HepG2 (cell line): ENCODE data around the gene TANGO6. TPM values are rescaled to one million over a fixed set of nuclear protein-coding genes. Genes with fewer than 3 reads are reported as not detected.

ENCODE experiments used
- ARNT ChIP-seq: fragments of 450-650 bp; IDR thresholded peaks from 2 replicates; pipeline ENCODE4 v1.6.1; 2017
- BCL6 ChIP-seq: IDR thresholded peaks from 2 replicates; pipeline ENCODE4 v1.6.1; 2016; ENCODE audit warnings: missing genetic modification reagents, missing compliant biosample characterization
- ELF1 ChIP-seq: sonication (generic); formaldehyde crosslinking; IDR thresholded peaks from 2 replicates; pipeline ENCODE4 v1.4.0; 2020; ENCODE audit warnings: missing genetic modification reagents
- EZH2 ChIP-seq: conservative IDR thresholded peaks from 2 replicates; pipeline ENCODE4 v1.6.1; 2012; ENCODE audit warnings: mild to moderate bottlenecking, low read depth, low read length, moderate library complexity
- HNF4G ChIP-seq, 2 experiments: sonication (generic) in 1 of 2; formaldehyde crosslinking in 1 of 2; IDR thresholded peaks; 2 replicates each; pipeline versions ENCODE4 v1.4.0 to v1.6.1; 2011 to 2020; ENCODE audit warnings: borderline replicate concordance in 2 of 2, low read depth in 2 of 2, mild to moderate bottlenecking in 2 of 2, low read length in 1 of 2, missing genetic modification reagents in 1 of 2, moderate library complexity in 1 of 2
- HNRNPK ChIP-seq: fragments of 200-400 bp; formaldehyde crosslinking; IDR thresholded peaks from 2 replicates; pipeline ENCODE4 v1.6.1; 2018; ENCODE audit warnings: low read length, low read depth, moderate library complexity, mild to moderate bottlenecking; ENCODE audit not compliant: poor library complexity, severe bottlenecking
- HNRNPUL1 ChIP-seq: fragments of 200-400 bp; formaldehyde crosslinking; IDR thresholded peaks from 2 replicates; pipeline ENCODE4 v1.6.1; 2017; ENCODE audit warnings: low read depth, mild to moderate bottlenecking, low read length, moderate library complexity
- KLF13 ChIP-seq: sonication (generic); formaldehyde crosslinking; IDR thresholded peaks from 2 replicates; pipeline ENCODE4 v1.4.0; 2020; ENCODE audit warnings: mild to moderate bottlenecking, missing genetic modification reagents
- MEF2D ChIP-seq: sonication (generic); formaldehyde crosslinking; IDR thresholded peaks from 2 replicates; pipeline ENCODE4 v1.5.1; 2020; ENCODE audit warnings: mild to moderate bottlenecking, missing genetic modification reagents
- MEIS2 ChIP-seq: sonication (generic); formaldehyde crosslinking; IDR thresholded peaks from 2 replicates; pipeline ENCODE4 v1.9.0; 2021; ENCODE audit warnings: mild to moderate bottlenecking, missing genetic modification reagents
- MTF1 ChIP-seq: sonication (generic); formaldehyde crosslinking; IDR thresholded peaks from 2 replicates; pipeline ENCODE4 v1.5.0; 2020; ENCODE audit warnings: missing genetic modification reagents
- NR2C2 ChIP-seq: sonication (generic); formaldehyde crosslinking; IDR thresholded peaks from 2 replicates; pipeline ENCODE4 v1.4.0; 2020; ENCODE audit warnings: missing genetic modification reagents, mild to moderate bottlenecking, moderate library complexity, borderline replicate concordance
- PITX1 ChIP-seq: sonication (generic); formaldehyde crosslinking; IDR thresholded peaks from 2 replicates; pipeline ENCODE4 v1.5.1; 2020; ENCODE audit warnings: mild to moderate bottlenecking, missing genetic modification reagents
- RARG ChIP-seq: sonication (generic); formaldehyde crosslinking; IDR thresholded peaks from 2 replicates; pipeline ENCODE4 v1.4.0; 2020; ENCODE audit warnings: low read depth, mild to moderate bottlenecking, missing genetic modification reagents
- SIX1 ChIP-seq: sonication (generic); formaldehyde crosslinking; IDR thresholded peaks from 2 replicates; pipeline ENCODE4 v1.4.0; 2020; ENCODE audit warnings: missing genetic modification reagents, borderline replicate concordance
- SPEN ChIP-seq: sonication (generic); formaldehyde crosslinking; IDR thresholded peaks from 2 replicates; pipeline ENCODE4 v1.5.1; 2020; ENCODE audit warnings: low read depth, mild to moderate bottlenecking, missing genetic modification reagents
- SRF ChIP-seq: IDR thresholded peaks from 2 replicates; pipeline ENCODE4 v1.6.1; 2011; ENCODE audit warnings: mild to moderate bottlenecking, low read depth, low read length, moderate library complexity
- YEATS4 ChIP-seq: sonication (generic); formaldehyde crosslinking; IDR thresholded peaks from 2 replicates; pipeline ENCODE4 v1.4.0; 2020; ENCODE audit warnings: missing genetic modification reagents, borderline replicate concordance
- ZFP41 ChIP-seq: sonication (generic); formaldehyde crosslinking; IDR thresholded peaks from 2 replicates; pipeline ENCODE4 v1.4.0; 2020; ENCODE audit warnings: mild to moderate bottlenecking, missing genetic modification reagents, borderline replicate concordance
- ZNF331 ChIP-seq: sonication (generic); formaldehyde crosslinking; IDR thresholded peaks from 2 replicates; pipeline ENCODE4 v1.4.0; 2020; ENCODE audit warnings: missing genetic modification reagents
- ZNF749 ChIP-seq: sonication (generic); formaldehyde crosslinking; IDR thresholded peaks from 2 replicates; pipeline ENCODE4 v1.8.0; 2022; ENCODE audit warnings: mild to moderate bottlenecking, missing genetic modification reagents, moderate library complexity, borderline replicate concordance
- ZNF788 ChIP-seq: sonication (generic); formaldehyde crosslinking; IDR thresholded peaks from 2 replicates; pipeline ENCODE4 v1.5.0; 2020; ENCODE audit warnings: mild to moderate bottlenecking, missing genetic modification reagents, borderline replicate concordance
- polyA plus RNA-seq, 8 experiments: library from polyadenylated mRNA; depleted of rRNA in 3 of 8; stranded (reverse) in 7 of 8; unstranded in 1 of 8; fragments of >200 nt; fragmentation: Illumina TruSeq in 4 of 8; extraction: Trizol in 4 of 8; gene quantifications; 2 replicates each; pipeline versions ENCODE4 v1.2.1 to v1.2.3, GENCODE V29; 2011 to 2016; ENCODE audit warnings: low read depth in 4 of 8, missing spikeins in 1 of 8, mixed read lengths in 1 of 8; ENCODE audit not compliant: insufficient read depth in 1 of 8
- total RNA-seq, 5 experiments: library from RNA; depleted of rRNA; stranded (reverse); fragments of >200 nt; fragmentation: Illumina TruSeq; extraction: Trizol; gene quantifications; 2 replicates each; pipeline ENCODE4 v1.2.3, GENCODE V29; 2016; ENCODE audit warnings: low read depth in 1 of 5
- TF ChIP-seq, protein P1 (sequence below): sonication (generic); formaldehyde crosslinking; IDR thresholded peaks from 2 replicates; pipeline ENCODE4 v1.9.0; 2021; ENCODE audit warnings: missing genetic modification reagents, borderline replicate concordance
- TF ChIP-seq, protein P2 (sequence below): sonication (generic); formaldehyde crosslinking; IDR thresholded peaks from 2 replicates; pipeline ENCODE4 v1.5.0; 2020; ENCODE audit warnings: mild to moderate bottlenecking, missing genetic modification reagents, moderate library complexity
- TF ChIP-seq, protein P3 (sequence below): sonication (generic); formaldehyde crosslinking; IDR thresholded peaks from 2 replicates; pipeline ENCODE4 v1.5.0; 2020; ENCODE audit warnings: mild to moderate bottlenecking, missing genetic modification reagents, borderline replicate concordance

TANGO6 gene
- total and polyA plus RNA-seq, 2 of the 13 experiments (the other 11 are each of a cell fraction or from before 2014, with no cell fraction given), result 7.2 to 13.3 TPM

DNA sequence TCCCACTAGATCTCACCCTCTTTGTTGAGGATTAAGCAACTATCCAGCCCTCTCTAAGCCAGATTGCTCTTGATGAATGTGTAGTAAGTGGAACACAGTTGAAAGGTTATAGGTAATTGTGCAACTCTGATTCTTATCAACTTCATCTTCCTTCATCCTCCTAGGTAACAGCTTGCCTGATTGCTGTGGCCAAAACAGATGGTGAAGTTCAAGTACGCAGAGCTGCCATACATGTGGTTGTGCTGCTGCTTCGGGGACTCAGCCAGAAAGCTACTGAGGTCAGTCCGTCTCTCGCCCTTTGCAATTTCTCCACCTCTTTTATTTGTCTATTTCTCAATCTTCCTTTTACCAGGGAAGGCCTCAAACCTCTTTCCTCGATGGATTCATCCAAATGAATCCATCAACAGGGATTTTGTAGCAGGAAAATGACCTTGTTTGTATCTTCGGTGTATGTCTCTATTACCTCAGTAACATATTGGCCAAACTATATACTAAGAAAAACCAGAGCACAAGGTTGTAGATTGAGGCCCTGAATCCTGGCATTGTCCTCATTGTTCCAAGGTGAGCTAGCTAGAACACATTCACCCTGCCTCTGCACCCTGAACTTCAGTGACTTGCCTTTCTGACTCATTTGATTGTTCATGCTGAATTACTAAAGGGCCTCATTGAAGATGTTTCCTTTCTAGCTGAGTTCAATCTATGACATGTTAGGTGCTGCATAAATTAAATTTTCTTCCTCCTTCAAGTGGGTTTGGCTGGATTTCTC, 197.0 kb downstream of the TANGO6 start (continued):
- TF ChIP-seq SIX1 (CRISPR knock-in tag) (no peak), HNRNPUL1 (no peak), ZNF788 (CRISPR knock-in tag) (no peak), ARNT (no peak), SRF (peak; percentile 10; the same call in 1 of the 2 replicates), EZH2 (no peak), YEATS4 (CRISPR knock-in tag) (no peak; the same call in 1 of the 2 replicates), KLF13 (no peak), MEF2D (CRISPR knock-in tag) (no peak), RARG (CRISPR knock-in tag) (no peak), ZNF331 (CRISPR knock-in tag) (peak; percentile 87), SPEN (CRISPR knock-in tag) (peak; percentile 36; the same call in 1 of the 2 replicates), MTF1 (CRISPR knock-in tag) (no peak), HNRNPK (no peak), ZNF749 (CRISPR knock-in tag) (no peak), MEIS2 (no peak), PITX1 (CRISPR knock-in tag) (peak; percentile 65), HNF4G (IDR thresholded peaks at IDR 0.05; ENCODE audit: borderline replicate concordance, low read depth, low read length) (peak; percentile 72), HNF4G (CRISPR knock-in tag; IDR thresholded peaks at IDR 0.05; ENCODE audit: borderline replicate concordance, low read depth) (no peak), ELF1 (CRISPR knock-in tag) (no peak), BCL6 (CRISPR knock-in tag) (peak; percentile 96), NR2C2 (CRISPR knock-in tag) (peak; percentile 94), ZFP41 (CRISPR knock-in tag) (no peak)
- TF ChIP-seq, protein P1, sequence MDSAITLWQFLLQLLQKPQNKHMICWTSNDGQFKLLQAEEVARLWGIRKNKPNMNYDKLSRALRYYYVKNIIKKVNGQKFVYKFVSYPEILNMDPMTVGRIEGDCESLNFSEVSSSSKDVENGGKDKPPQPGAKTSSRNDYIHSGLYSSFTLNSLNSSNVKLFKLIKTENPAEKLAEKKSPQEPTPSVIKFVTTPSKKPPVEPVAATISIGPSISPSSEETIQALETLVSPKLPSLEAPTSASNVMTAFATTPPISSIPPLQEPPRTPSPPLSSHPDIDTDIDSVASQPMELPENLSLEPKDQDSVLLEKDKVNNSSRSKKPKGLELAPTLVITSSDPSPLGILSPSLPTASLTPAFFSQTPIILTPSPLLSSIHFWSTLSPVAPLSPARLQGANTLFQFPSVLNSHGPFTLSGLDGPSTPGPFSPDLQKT (CRISPR knock-in tag), result no peak
- TF ChIP-seq, protein P2, sequence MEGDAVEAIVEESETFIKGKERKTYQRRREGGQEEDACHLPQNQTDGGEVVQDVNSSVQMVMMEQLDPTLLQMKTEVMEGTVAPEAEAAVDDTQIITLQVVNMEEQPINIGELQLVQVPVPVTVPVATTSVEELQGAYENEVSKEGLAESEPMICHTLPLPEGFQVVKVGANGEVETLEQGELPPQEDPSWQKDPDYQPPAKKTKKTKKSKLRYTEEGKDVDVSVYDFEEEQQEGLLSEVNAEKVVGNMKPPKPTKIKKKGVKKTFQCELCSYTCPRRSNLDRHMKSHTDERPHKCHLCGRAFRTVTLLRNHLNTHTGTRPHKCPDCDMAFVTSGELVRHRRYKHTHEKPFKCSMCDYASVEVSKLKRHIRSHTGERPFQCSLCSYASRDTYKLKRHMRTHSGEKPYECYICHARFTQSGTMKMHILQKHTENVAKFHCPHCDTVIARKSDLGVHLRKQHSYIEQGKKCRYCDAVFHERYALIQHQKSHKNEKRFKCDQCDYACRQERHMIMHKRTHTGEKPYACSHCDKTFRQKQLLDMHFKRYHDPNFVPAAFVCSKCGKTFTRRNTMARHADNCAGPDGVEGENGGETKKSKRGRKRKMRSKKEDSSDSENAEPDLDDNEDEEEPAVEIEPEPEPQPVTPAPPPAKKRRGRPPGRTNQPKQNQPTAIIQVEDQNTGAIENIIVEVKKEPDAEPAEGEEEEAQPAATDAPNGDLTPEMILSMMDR (CRISPR knock-in tag), result no peak
- TF ChIP-seq, protein P3, sequence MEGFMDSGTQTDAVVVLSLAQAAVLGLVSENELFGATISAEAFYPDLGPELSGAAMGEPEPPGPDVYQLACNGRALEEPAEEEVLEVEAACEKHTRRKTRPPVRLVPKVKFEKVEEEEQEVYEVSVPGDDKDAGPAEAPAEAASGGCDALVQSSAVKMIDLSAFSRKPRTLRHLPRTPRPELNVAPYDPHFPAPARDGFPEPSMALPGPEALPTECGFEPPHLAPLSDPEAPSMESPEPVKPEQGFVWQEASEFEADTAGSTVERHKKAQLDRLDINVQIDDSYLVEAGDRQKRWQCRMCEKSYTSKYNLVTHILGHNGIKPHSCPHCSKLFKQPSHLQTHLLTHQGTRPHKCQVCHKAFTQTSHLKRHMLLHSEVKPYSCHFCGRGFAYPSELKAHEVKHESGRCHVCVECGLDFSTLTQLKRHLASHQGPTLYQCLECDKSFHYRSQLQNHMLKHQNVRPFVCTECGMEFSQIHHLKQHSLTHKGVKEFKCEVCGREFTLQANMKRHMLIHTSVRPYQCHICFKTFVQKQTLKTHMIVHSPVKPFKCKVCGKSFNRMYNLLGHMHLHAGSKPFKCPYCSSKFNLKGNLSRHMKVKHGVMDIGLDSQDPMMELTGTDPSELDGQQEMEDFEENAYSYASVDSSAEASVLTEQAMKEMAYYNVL, result peak; percentile 63; the same call in 1 of the 2 replicates
